Measurements from ENCODE around the gene SIGLEC7.

Gene SIGLEC7

DNA sequence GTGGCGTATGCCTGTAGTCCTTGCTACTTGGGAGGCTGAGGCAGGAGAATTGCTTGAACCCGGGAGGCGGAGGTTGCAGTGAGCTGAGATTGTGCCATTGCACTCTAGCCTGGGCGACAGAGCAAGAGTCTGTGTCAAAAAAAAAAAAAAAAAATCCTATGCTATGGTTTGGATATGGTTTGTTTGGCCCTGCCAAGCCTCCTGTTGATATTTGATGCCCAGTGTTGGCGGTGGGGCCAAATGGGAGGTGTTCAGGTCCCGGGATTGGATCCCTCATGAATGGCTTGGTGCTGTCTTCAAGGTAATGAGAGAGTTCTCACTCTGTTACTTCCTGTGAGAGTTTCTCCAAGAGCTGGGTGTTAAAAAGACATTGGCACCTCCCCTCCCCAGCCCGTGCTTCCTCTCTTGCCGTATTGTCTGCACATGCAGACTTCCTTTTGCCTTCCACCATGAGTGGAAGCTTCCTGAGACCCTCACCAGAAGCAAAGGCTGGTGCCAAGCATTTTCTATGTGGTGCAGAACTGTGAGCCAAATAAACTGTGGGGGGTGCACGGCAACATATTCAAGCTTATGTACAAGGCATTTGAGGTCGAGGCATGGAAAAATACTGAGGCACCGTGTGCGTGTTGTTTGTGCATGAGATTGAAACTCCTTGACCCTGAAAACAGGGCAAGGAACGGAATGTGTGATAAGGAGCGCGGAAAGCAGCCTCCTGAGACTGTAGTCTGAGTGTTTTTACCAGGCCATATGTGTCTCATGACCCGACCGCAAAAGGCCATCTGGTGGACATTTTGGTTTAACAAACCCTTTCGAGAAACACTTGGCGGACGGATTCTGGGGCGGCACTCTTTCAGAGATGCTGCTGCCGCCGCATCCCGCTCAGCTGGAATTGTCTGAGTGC lies 10.1 kb upstream of the SIGLEC7 start:
- no peak overlapping the region for H3K4me3 ChIP-seq (ENCODE audit: low read depth, low read length)
- TF ChIP-seq CTCF (IDR thresholded peaks at IDR 0.05; ENCODE audit: low read depth, low read length) = no peak

- no peak overlapping the region for H3K4me3 ChIP-seq (ENCODE audit: low read depth, low read length)
- TF ChIP-seq CTCF (IDR thresholded peaks at IDR 0.05; ENCODE audit: low read depth, low read length) = no peak
Observed at GRCh38 chr19:51135004-51135403, 7.1 kb upstream of the SIGLEC7 start.

DNA sequence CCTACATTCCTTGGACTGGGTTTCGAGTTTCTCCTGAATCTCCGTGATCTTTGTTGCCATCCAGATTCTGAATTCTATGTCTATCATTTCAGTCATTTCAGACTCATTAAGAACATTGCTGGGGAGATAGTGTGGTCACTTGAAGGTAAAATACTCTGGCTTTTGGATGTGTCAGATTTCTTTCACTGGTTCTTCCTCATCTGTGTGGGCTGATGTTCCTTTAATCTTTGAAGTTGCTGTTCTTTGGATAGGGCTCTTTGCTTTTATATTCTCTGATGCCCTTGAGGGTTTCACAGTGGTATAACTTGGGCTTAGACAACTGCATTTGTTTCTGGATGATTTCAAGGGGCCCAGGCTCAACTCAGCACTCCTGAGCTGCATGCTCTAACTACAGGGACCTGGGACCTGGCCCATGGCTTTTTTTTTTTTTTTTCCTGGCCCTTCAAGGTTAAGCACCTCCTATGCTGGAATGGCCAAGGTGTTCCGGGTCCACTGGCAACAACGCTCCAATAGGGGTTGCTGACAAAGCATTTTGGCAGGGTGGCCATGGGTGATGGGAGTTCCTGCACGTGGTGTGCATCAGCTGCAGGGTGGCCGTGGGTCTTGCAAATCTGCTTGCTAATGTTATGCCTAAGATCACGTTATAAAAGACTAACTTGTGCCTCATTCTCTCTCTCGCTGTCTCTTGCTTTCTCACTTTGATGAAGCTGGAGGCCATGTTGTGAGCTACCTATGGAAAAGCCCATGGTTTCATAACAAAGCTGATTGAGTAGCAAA lies 5.9 kb upstream of the SIGLEC7 start:
- H3K4me3 ChIP-seq (ENCODE audit: low read depth, low read length) = no peak overlapping the region

GRCh38 chr19:51136851-51137551 lies 5.1 kb upstream of the SIGLEC7 start:
- no peak overlapping the region for H3K4me3 ChIP-seq (ENCODE audit: low read depth, low read length)
- TF ChIP-seq CTCF (IDR thresholded peaks at IDR 0.05; ENCODE audit: low read depth, low read length) = no peak

More for the DNA sequence above, 5.9 kb upstream of the SIGLEC7 start:
- TF ChIP-seq CTCF (IDR thresholded peaks at IDR 0.05; ENCODE audit: low read depth, low read length) = no peak

DNA sequence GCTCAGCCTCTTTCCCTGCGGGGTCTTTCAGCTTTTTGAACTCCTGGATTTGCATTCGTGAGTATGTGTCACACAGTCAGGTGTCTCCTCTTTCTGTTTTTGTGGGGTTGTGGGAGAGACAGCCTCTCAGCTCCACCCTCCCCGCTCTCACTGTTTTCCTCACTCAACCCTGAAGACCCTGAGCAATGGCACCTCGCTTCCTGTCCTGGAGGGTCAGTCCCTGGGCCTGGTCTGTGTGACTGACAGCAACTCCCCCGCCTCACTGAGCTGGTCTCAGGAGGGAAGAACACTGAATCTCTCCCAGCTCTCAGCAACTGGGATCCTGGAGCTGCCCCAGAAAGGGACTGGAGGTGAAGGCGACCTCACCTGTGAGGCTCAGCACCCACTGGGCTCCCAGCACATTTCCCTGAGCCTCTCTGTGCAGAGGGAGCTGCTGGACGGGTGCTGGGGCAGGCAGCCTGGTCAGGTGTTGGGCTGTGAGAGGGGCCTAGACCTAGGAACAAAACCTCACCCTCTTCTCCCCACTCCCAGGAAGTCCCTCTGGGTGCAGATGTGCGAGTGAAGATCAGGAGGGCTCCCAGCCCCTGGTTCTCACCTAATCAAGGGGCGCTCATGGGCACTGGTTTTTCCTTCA lies 4.2 kb upstream of the SIGLEC7 start:
- no peak for TF ChIP-seq CTCF (IDR thresholded peaks at IDR 0.05; ENCODE audit: low read depth, low read length)
- H3K4me3 ChIP-seq (ENCODE audit: low read depth, low read length) = no peak overlapping the region

DNA sequence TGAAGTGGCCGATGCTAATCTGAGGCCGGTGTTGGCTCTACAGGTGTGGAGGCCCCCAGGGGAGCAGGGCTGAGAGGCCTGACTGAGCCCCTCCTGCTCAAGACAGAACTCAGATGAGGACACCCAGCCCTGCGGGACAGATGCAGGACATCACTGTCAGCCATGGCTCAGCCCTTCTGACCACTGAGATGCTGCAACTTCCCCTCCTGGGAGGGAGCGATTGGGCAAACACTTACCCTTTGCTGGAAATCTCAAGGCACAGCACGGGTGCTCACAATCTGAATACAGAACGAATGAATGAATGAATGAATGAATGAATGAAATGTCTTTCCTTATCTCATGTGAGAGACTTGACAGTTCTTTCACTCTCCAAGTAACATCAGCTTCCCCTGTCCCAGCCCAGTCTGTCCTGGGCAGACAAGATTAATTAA lies 3.5 kb upstream of the SIGLEC7 start:
- H3K4me3 ChIP-seq (ENCODE audit: low read depth, low read length) = no peak overlapping the region
- no peak for TF ChIP-seq CTCF (IDR thresholded peaks at IDR 0.05; ENCODE audit: low read depth, low read length)
